Liver (tissue), 9 donors: ENCODE results near the gene MCU. TPM values are rescaled to one million over a fixed set of nuclear protein-coding genes. Genes with fewer than 3 reads are reported as not detected.

Source experiments
- DNase-seq: peaks from one replicate; pipeline ENCODE4 v3.0.0-alpha.2; 2017; ENCODE audit warnings: low spot score
- H3K27ac ChIP-seq, 2 donors: one replicate each; pipeline ENCODE4 v1.7.0; 2013; ENCODE audit warnings: inconsistent platforms in 2 of 2, low read length in 2 of 2, control low read depth in 1 of 2, low read depth in 1 of 2, mild to moderate bottlenecking in 1 of 2
- H3K27me3 ChIP-seq, 4 donors: one replicate each; pipeline versions ENCODE4 v1.6.1 to v1.7.0; 2013; ENCODE audit warnings: low read length in 3 of 4, inconsistent platforms in 1 of 4, mild to moderate bottlenecking in 1 of 4, moderate library complexity in 1 of 4; ENCODE audit not compliant: control insufficient read depth in 4 of 4, insufficient read depth in 4 of 4
- H3K36me3 ChIP-seq, 4 donors: one replicate each; pipeline versions ENCODE4 v1.6.1 to v1.7.0; 2013; ENCODE audit warnings: low read length in 3 of 4, mild to moderate bottlenecking in 3 of 4, low read depth in 1 of 4, moderate library complexity in 1 of 4; ENCODE audit not compliant: control insufficient read depth in 4 of 4, insufficient read depth in 3 of 4
- H3K4me1 ChIP-seq, 4 donors: one replicate each; pipeline versions ENCODE4 v1.6.1 to v1.7.0; 2013; ENCODE audit warnings: low read length in 3 of 4, mild to moderate bottlenecking in 3 of 4, moderate library complexity in 1 of 4; ENCODE audit not compliant: control insufficient read depth in 4 of 4, insufficient read depth in 4 of 4
- H3K4me3 ChIP-seq, 3 donors: one replicate each; pipeline versions ENCODE4 v1.6.1 to v1.7.0; 2013; ENCODE audit warnings: low read length in 3 of 3, control low read depth in 1 of 3, low read depth in 1 of 3, mild to moderate bottlenecking in 1 of 3
- H3K9ac ChIP-seq, 2 donors: one replicate each; pipeline ENCODE4 v1.7.0; 2013; ENCODE audit warnings: low read length in 2 of 2, mild to moderate bottlenecking in 2 of 2, moderate library complexity in 2 of 2, control low read depth in 1 of 2, low read depth in 1 of 2
- H3K9me3 ChIP-seq, 4 donors: one replicate each; pipeline versions ENCODE4 v1.6.1 to v1.7.0; 2013; ENCODE audit warnings: low read length in 3 of 4; ENCODE audit not compliant: control insufficient read depth in 4 of 4
- ATF3 ChIP-seq: IDR thresholded peaks from 2 replicates; pipeline ENCODE4 v1.6.1; 2016; ENCODE audit warnings: antibody characterized with exemption
- CTCF ChIP-seq: fragments of 150-350 bp; IDR thresholded peaks from 2 replicates; pipeline ENCODE4 v1.5.1; 2017; ENCODE audit warnings: improper control_type of control experiment, low read depth, low read length; ENCODE audit not compliant: missing input control
- EGR1 ChIP-seq, 2 donors: IDR thresholded peaks; 2 replicates each; pipeline ENCODE4 v1.6.1; 2016 to 2018; ENCODE audit warnings: antibody characterized with exemption in 2 of 2, low read depth in 2 of 2
- FOXA1 ChIP-seq: IDR thresholded peaks from 2 replicates; pipeline ENCODE4 v1.6.1; 2016; ENCODE audit warnings: antibody characterized with exemption
- FOXA2 ChIP-seq: IDR thresholded peaks from 2 replicates; pipeline ENCODE4 v1.6.1; 2016; ENCODE audit warnings: antibody characterized with exemption
- GABPA ChIP-seq, 2 donors: IDR thresholded peaks in 1 of 2; conservative IDR thresholded peaks in 1 of 2; 2 replicates each; pipeline ENCODE4 v1.6.1; 2016; ENCODE audit warnings: antibody characterized with exemption in 2 of 2, mild to moderate bottlenecking in 1 of 2, moderate library complexity in 1 of 2
- HNF4A ChIP-seq, 2 donors: conservative IDR thresholded peaks; 2 replicates each; pipeline ENCODE4 v1.6.1; 2016; ENCODE audit warnings: antibody characterized with exemption in 2 of 2, mild to moderate bottlenecking in 2 of 2
- JUND ChIP-seq, 2 donors: IDR thresholded peaks; 2 replicates each; pipeline ENCODE4 v1.6.1; 2016; ENCODE audit warnings: antibody characterized with exemption in 2 of 2
- MAX ChIP-seq: IDR thresholded peaks from 2 replicates; pipeline ENCODE4 v1.6.1; 2016; ENCODE audit warnings: antibody characterized with exemption
- NR2F2 ChIP-seq: IDR thresholded peaks from 2 replicates; pipeline ENCODE4 v1.6.1; 2016; ENCODE audit warnings: antibody characterized with exemption
- RAD21 ChIP-seq, 2 donors: IDR thresholded peaks; 2 replicates each; pipeline ENCODE4 v1.6.1; 2016; ENCODE audit warnings: antibody characterized with exemption in 2 of 2, mild to moderate bottlenecking in 2 of 2
- REST ChIP-seq: IDR thresholded peaks from 2 replicates; pipeline ENCODE4 v1.6.1; 2016; ENCODE audit warnings: antibody characterized with exemption, mild to moderate bottlenecking
- RXRA ChIP-seq, 2 donors: IDR thresholded peaks; 2 replicates each; pipeline ENCODE4 v1.6.1; 2017 to 2018; ENCODE audit warnings: antibody characterized with exemption in 2 of 2, mild to moderate bottlenecking in 1 of 2
- SP1 ChIP-seq: IDR thresholded peaks from 2 replicates; pipeline ENCODE4 v1.6.1; 2018; ENCODE audit warnings: antibody characterized with exemption, mild to moderate bottlenecking
- TAF1 ChIP-seq: conservative IDR thresholded peaks from 2 replicates; pipeline ENCODE4 v1.6.1; 2016; ENCODE audit warnings: antibody characterized with exemption, mild to moderate bottlenecking
- YY1 ChIP-seq: IDR thresholded peaks from 2 replicates; pipeline ENCODE4 v1.6.1; 2016; ENCODE audit warnings: antibody characterized with exemption, mild to moderate bottlenecking
- ZBTB33 ChIP-seq: IDR thresholded peaks from 2 replicates; pipeline ENCODE4 v1.6.1; 2016; ENCODE audit warnings: antibody characterized with exemption
- WGBS: extraction: QIAGEN DNeasy Blood & Tissue Kit; methylation state at CpG from one replicate; pipeline ENCODE4 v1.1.7; 2013; 5-methylcytosine and 5-hydroxymethylcytosine counted together
- polyA plus RNA-seq, 2 donors: library from polyadenylated mRNA; stranded (reverse) in 1 of 2; unstranded in 1 of 2; fragments of 200-250 nt in 1 of 2; fragments of >200 nt in 1 of 2; fragmentation: Nextera tagmentation in 1 of 2; extraction: Ambion mirVana in 1 of 2; gene quantifications; one replicate each; pipeline versions ENCODE4 v1.2.1 to v1.2.3, GENCODE V29; 2013 to 2015
- total RNA-seq, 2 donors: library from RNA; depleted of rRNA; stranded (reverse); fragments of >200 nt; gene quantifications; one replicate each; pipeline ENCODE4 v1.2.3, GENCODE V29; 2014
- donor health status: healthy.
- donor health status: healthy.
- donor health status: healthy.
- donor health status: healthy.
- donor health status: healthy.

MCU gene
- total and polyA plus RNA-seq, 4 donors, result 6.4 to 13.0 (median 8.8) TPM

GRCh38 chr10:72754275-72755032, 62.5 kb downstream of the MCU start (continued):
- TF ChIP-seq REST (no peak), NR2F2 (no peak), RAD21 (IDR thresholded peaks at IDR 0.05) (no peak), MAX (no peak)

- Histone ChIP-seq H3K9me3 (no peaks in the 10 kb centered on the region), H3K27me3 (no peaks in the 10 kb centered on the region), H3K36me3 (no peaks in the 10 kb centered on the region), H3K4me1 (no peaks in the 10 kb centered on the region), H3K4me3 (no peak overlapping the region), H3K27ac (no peak overlapping the region), H3K9ac (no peak overlapping the region)
- WGBS, result 86% methylated on average over 7 of the region's 7 CpGs
- no peak for DNase-seq
- no peak for TF ChIP-seq JUND (IDR thresholded peaks at IDR 0.05)
- no peak for TF ChIP-seq ZBTB33
- no peak for TF ChIP-seq TAF1
Measured at GRCh38 chr10:72756674-72757385, 64.9 kb downstream of the MCU start.

- DNase-seq, result no peak
- Histone ChIP-seq H3K9me3 (no peaks in the 10 kb centered on the region), H3K4me3 (no peak overlapping the region), H3K9ac (no peak overlapping the region), H3K27me3 (no peaks in the 10 kb centered on the region), H3K27ac (no peak overlapping the region), H3K36me3 (no peaks in the 10 kb centered on the region), H3K4me1 (no peaks in the 10 kb centered on the region)
- 94% methylated on average over 2 of the region's 2 CpGs for WGBS
- no peak for TF ChIP-seq ATF3
- no peak for TF ChIP-seq SP1
- no peak for TF ChIP-seq JUND (IDR thresholded peaks at IDR 0.05)
- TF ChIP-seq HNF4A (conservative IDR thresholded peaks at IDR 0.05), result no peak
- no peak for TF ChIP-seq CTCF
- TF ChIP-seq FOXA2, result no peak
- TF ChIP-seq NR2F2, result no peak
- no peak for TF ChIP-seq REST
- no peak for TF ChIP-seq YY1
- no peak for TF ChIP-seq RAD21 (IDR thresholded peaks at IDR 0.05)
- TF ChIP-seq RXRA (IDR thresholded peaks at IDR 0.05), result no peak
- TF ChIP-seq GABPA (IDR thresholded peaks at IDR 0.05 in 1 of 2, conservative IDR thresholded peaks at IDR 0.05 in 1 of 2), result no peak
- no peak for TF ChIP-seq FOXA1
- TF ChIP-seq EGR1 (IDR thresholded peaks at IDR 0.05; ENCODE audit: low read depth in 2 of 2), result no peak
- TF ChIP-seq MAX, result no peak
Measured at GRCh38 chr10:72757732-72758131, 65.8 kb downstream of the MCU start.
